Brain microvascular endothelial cell (primary cell): Measurements from ENCODE around the gene PIMREG.

Experiments used
- DNase-seq: peaks from one replicate; pipeline ENCODE4 v3.0.0-alpha.2; 2020
- H3K27ac ChIP-seq: fragments of 250-450 bp; sonication (Bioruptor Pico); 2 replicates; pipeline ENCODE4 v1.5.1; 2020; ENCODE audit warnings: mild to moderate bottlenecking, moderate library complexity
- H3K27me3 ChIP-seq: fragments of 250-450 bp; sonication (Bioruptor Pico); replicated peaks from 2 replicates; pipeline ENCODE4 v1.5.1; 2020; ENCODE audit warnings: mild to moderate bottlenecking
- H3K36me3 ChIP-seq: fragments of 250-450 bp; sonication (Bioruptor Pico); replicated peaks from 2 replicates; pipeline ENCODE4 v1.5.1; 2020; ENCODE audit warnings: mild to moderate bottlenecking
- H3K4me3 ChIP-seq: 2 replicates; pipeline ENCODE4 v1.5.1; 2011; ENCODE audit warnings: low read depth, mild to moderate bottlenecking, control low read depth, low read length, moderate library complexity
- in situ Hi-C: cut with HindIII; loops from 2 replicates; pipeline ENCODE4 v1.10.0; 2017; ENCODE audit warnings: low sequenced_read_pairs, low pct_ligation_motif_present
- TF ChIP-seq, protein P1 (sequence below): IDR thresholded peaks from 2 replicates; pipeline ENCODE4 v1.5.1; 2011; ENCODE audit warnings: low read depth, mild to moderate bottlenecking, moderate library complexity, low read length, control low read depth, inconsistent platforms; ENCODE audit errors: missing control alignments

The PIMREG gene

DNA sequence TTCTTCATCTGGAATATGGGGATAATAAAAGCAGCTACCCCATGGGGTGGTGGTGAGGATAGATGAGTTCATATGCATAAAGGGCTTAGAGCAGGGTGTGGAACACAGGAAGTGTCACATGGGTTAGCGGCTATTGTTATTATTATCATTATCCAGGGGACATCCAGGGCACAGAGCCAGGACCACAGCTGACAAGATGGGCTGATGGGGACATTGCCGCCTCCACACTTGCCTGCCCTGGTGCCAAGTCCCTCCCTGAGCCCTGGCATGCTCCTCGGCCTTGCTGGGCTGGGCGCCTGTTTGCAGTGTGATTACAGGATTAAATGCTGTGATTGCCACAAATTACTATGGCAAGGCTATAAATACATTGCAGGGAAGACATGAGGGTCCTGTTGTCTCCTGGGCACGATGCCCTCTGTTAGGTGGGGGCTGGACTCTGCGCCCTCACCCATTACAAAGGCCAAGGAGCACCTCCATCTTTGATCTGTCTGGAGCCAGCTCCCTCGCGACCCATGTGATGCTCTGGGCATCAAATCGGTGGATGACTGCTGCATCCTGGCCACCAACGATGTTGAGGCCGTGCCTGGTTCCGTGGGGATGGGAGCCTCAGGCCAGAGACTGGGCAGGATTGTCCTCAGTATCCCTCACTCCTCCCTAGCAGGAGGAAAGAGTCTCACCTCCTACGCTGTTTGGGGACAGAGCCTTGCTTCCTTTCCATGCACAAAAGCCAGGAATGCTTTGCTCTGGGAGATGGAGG is 43.2 kb downstream of the PIMREG start:
- no peak overlapping the region for H3K4me3 ChIP-seq
- TF ChIP-seq, protein P1, sequence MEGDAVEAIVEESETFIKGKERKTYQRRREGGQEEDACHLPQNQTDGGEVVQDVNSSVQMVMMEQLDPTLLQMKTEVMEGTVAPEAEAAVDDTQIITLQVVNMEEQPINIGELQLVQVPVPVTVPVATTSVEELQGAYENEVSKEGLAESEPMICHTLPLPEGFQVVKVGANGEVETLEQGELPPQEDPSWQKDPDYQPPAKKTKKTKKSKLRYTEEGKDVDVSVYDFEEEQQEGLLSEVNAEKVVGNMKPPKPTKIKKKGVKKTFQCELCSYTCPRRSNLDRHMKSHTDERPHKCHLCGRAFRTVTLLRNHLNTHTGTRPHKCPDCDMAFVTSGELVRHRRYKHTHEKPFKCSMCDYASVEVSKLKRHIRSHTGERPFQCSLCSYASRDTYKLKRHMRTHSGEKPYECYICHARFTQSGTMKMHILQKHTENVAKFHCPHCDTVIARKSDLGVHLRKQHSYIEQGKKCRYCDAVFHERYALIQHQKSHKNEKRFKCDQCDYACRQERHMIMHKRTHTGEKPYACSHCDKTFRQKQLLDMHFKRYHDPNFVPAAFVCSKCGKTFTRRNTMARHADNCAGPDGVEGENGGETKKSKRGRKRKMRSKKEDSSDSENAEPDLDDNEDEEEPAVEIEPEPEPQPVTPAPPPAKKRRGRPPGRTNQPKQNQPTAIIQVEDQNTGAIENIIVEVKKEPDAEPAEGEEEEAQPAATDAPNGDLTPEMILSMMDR, result no peak
- in situ Hi-C loops, result no loop called here

DNA sequence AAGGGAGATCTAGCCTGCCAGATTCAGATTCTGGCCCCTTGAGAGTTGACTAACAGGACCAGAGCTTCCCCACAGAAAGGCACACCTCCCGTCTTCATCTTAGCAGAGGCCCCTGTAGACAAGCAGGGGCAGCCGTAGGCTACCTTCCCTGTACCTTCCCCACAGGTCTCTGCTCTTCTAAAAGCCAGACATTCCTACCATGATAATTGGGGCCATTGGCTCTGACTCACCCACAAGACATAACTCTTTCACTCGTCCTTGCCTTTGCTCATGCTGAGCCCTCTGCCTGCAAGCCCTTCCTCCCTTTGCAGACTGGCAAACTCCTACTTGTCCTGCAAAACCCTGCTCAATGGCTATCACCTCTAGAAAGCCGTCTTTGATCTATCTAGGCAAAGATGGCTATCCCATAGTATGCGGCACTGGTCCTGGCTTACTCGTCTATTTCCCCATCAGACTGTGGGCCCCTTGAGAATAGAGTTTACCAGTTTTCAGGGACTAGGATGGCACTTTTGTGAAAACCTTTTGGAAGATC is 43.8 kb downstream of the PIMREG start:
- Histone ChIP-seq H3K4me3 (no peak overlapping the region), H3K27ac (no peak overlapping the region), H3K36me3 (no peaks in the 10 kb centered on the region), H3K27me3 (no peaks in the 10 kb centered on the region)
- TF ChIP-seq, protein P1, result no peak
- no peak for DNase-seq
- in situ Hi-C loops, result no loop called here

More for the DNA sequence above, 43.2 kb downstream of the PIMREG start:
- Histone ChIP-seq H3K27ac (no peak overlapping the region), H3K36me3 (no peaks in the 10 kb centered on the region), H3K27me3 (no peaks in the 10 kb centered on the region)
- DNase-seq, result no peak

DNA sequence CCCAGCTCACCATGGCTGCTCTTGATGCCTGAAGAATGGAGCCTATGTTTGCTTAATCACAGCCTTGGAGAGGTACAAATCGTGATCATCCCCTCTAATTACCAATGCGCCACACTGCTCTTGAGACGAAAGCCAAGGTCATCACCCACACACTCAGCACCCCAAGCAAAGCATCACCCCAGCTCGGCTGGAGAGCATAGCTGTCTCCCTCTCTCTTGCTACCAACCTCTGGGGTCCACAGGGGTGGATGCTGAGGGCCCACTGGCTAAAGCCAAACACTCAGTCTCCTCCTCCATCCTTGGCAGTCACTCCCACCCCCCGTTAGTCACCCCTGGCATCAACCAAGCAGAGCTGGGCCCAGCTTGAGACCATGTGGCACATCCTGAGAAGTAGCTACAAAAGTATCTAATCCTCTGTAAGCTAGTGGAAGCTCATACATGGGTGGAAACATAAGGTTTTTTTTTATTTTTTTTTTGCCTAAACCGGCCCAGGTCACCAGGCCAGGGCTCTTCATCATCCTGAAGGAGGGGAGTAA is 44.8 kb downstream of the PIMREG start:
- in situ Hi-C loops, result no loop called here
- no peak for DNase-seq
- Histone ChIP-seq H3K27ac (no peak overlapping the region), H3K4me3 (no peak overlapping the region), H3K27me3 (no peaks in the 10 kb centered on the region), H3K36me3 (no peaks in the 10 kb centered on the region)
- TF ChIP-seq, protein P1, result no peak

DNA sequence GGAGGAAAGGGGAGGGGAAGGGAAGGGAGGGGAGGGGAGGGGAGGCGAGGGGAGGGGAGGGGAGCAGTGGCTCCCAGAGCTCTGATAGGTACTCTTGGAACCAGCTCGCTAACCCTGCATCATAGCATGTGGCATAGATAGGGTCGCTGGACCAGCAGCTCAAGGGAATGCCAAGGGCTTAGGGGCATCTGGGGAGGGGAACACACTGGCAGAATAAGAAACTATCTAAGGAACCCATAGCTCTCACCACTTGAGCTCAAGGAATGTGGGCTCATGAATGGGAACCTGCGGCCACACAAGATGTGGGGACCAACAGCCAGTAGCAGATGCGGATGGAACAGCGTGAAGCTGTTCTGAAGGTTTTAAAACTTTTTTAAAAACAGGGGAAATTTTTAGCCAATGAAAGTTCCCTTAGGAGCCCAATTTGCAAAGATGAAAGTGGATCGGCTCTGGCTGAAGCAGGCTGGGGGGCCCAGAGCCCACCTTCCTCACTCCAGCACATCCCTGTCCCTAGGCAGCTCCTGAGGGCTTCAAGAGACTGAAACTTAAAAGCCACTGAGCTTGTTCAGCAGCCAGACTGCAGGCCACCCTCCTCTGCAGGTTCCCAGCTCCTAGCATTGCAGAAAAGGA is 46.9 kb downstream of the PIMREG start:
- no peaks in the 10 kb centered on the region for H3K27me3 ChIP-seq
- no peak overlapping the region for H3K27ac ChIP-seq
- H3K36me3 ChIP-seq, result no peaks in the 10 kb centered on the region
- no peak overlapping the region for H3K4me3 ChIP-seq
- no peak for DNase-seq
- in situ Hi-C loops, result no loop called here
- TF ChIP-seq, protein P1, result no peak

DNA sequence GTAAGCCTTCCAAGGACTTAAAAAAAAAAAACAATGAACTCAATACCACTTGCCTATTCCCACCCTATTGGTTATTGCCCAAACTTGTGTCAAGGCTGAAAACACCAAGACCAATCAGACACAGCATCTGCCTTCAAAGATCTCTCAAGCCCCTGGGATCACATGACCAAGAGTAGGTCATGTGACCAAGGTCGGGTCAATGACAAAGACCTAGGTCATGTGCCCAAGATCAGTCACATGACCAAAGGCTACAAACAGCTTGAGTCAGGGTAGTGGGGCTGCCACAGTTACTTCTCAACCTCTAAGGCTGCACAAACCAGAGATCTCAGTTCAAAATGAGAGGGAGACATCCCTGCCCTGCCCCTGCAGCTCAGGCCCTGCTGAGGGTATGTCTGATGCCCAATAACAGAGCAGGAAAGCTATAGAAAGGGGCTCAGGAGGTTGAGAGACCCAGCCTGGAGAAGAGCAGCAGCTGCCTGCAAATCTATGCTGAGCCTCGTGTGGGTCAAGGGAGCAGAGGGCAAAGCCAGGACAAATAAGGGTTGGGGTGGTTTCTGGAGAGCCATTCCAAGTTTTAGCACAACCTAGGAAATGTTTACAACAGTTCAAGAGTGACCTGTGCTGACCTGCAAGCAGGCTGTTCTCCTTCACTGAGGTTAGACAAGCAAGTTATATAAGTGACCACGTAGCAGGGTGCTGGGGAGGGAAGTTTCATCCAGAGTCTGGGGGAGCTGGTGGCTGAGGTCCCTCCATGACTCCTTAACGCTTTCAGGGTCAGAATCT is 48.8 kb downstream of the PIMREG start:
- in situ Hi-C loops, result no loop called here
- TF ChIP-seq, protein P1, result no peak
- DNase-seq, result no peak
- H3K27me3 ChIP-seq, result no peaks in the 10 kb centered on the region
- H3K4me3 ChIP-seq, result no peak overlapping the region
- no peak overlapping the region for H3K27ac ChIP-seq
- no peaks in the 10 kb centered on the region for H3K36me3 ChIP-seq
